GM21825 (cell line): ENCODE data around the gene ENTPD2.
"Not testable (repeated sequence)": the region's sequence is repeated elsewhere in the genome, so short reads cannot be mapped to it uniquely, and the experiment has no call there.

ENCODE experiments used
- ATAC-seq: cut with Tn5 transposase; IDR thresholded peaks from one replicate; pipeline ENCODE4 v1.9.1; 2021; ENCODE audit warnings: mild to moderate bottlenecking, moderate library complexity; ENCODE audit not compliant: unreplicated experiment

Gene ENTPD2

DNA sequence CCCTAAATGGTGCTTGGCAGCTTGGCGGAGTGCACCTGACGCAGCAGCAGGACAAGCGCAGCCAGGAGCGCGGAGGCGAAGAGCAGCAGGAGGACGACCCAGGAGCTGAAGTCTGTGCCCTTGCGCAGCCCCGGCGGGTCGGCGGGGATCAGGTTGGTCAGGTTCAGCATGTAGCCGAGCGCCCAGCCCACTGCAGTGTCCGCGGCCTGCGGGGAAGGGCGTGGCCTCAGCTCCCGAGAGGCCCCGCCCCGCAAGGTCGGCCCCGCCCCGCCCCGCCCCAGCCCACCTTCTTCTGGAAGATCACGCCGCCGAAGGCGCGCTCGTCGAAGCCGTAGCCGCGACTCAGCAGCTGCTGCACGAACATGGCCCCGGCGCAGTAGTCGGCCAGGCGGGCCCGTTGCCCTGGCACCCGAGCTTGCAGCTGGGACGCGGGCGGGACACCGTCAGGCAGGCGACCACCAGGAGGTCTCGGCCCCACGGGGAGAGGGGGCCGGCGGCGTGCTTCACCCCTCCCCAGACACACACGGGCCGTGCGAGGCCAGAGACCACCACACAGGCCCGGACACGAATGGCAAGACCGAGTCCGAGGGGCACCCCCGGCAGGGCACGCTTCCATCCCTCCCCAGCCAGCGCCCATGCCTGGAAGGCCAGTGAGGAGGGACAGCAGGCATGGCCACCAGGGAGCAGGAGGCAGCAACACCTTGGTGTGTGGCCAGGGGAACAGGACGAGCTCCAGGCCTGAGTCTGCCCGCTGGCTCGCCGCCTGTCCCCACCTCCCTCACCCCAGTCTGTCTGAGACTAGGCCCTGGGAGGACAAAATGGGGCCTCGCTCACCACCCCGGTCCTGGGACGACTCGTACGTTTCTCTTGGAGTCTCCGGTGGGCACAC, 5.0 kb downstream of the ENTPD2 start:
- ATAC-seq: no peak

GRCh38 chr9:137046088-137046787, 7.6 kb downstream of the ENTPD2 start, which contains the start of gene NPDC1:
Gene NPDC1, minus strand, starts transcription at chr9:137046177. Its CDS starts 188 bp downstream, at chr9:137045989.
- no peak for ATAC-seq

- ATAC-seq: no peak
Observed at GRCh38 chr9:137045294-137046087, 8.4 kb downstream of the ENTPD2 start.

GRCh38 chr9:137044502-137045177, 9.2 kb downstream of the ENTPD2 start:
- ATAC-seq: no peak

- no peak for ATAC-seq
Observed at GRCh38 chr9:137044037-137044436, 9.8 kb downstream of the ENTPD2 start.

DNA sequence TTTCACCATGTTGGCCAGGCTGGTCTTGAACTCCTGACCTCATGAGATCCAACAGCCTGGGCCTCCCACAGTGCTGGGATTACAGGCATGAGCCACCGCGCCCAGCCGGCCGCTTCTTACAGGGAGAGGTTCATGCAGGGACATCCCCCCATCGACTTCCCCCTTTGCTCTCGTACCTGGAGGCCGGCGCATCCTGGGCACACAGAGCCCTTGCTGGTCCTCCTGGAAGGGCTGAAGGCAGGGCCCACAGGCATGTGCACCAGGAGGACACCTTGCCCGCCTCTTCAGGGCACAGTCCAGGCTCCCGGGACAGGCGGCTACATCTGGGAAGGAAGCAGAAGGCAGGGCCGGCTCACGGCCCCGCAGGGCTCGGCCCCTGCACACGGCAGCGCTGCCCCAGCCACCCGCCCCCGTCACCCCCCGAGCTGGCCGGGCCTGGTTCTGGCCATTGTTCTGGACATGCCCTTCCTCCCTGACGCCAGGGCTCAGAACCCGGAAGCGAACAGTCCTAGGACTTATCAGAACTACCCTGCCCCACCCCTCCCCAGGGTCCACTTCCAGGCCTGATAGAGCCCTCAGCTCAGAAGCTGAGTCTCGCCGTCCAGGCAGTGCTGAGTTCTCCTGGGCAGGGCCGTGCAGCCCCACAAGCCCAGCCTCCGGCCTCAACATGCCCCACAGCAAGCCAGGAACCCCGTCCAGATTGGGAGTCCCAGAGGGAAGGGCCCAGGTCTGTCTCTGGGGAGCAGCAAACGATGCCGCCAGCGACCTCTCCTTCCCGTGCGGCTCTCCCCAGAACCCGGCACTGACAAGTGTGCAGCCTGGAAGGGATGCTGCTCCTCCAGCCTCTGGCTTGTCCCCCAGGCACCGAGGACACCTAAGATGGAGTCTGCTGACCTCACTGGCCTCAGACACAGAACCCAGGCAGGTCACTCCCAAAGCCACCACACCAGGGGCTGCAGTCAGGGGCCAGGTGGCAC, 10.8 kb downstream of the ENTPD2 start:
- ATAC-seq: no peak

GRCh38 chr9:137041124-137041523, 12.7 kb downstream of the ENTPD2 start:
- no peak for ATAC-seq

DNA sequence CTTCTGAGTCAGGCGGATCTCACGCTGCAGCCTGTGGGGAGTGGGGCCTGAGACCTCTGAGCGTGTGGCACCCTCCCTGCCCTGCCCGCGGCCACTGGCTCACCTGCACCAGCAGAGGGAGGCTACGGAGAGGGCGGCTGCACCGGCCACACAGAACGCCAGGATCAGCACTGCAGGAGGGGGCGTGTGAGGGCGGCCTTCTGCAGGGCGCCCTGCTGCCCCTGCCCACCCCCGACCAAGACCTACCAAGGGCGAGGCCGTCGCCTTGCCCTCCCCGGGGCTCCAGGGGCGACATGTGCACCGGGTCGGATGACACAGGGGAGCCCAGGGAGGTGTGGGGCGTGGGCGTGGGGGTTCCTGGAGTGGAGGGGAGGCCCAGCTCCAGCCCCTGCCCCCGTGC, 13.3 kb downstream of the ENTPD2 start:
- no peak for ATAC-seq

- no peak for ATAC-seq
Observed at GRCh38 chr9:137039611-137040366, 14.1 kb downstream of the ENTPD2 start.

- ATAC-seq: no peak
Observed at GRCh38 chr9:137038916-137039315, 14.9 kb downstream of the ENTPD2 start.

DNA sequence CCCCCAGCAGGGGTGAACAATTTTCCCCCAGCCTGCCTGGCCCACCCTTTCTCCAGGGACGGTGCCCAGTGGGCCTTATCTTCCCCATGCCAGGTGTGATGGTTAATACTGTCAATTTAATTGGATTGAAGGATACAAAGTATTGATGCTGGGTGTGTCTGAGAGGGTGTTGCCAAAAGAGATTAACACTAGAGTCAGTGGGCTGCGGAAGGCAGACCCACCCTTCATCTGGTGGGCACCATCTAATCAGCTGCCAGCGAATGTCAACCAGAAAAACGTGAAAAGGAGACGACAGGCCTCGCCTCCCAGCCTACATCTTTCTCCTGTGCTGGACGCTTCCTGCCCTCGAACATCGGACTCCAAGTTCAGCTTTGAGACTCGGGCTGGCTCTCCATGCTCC, 16.4 kb downstream of the ENTPD2 start:
- ATAC-seq: no peak

- ATAC-seq: no peak
Observed at GRCh38 chr9:137037035-137037434, 16.8 kb downstream of the ENTPD2 start.

- ATAC-seq: no peak
Observed at GRCh38 chr9:137035937-137036336, 17.9 kb downstream of the ENTPD2 start.

DNA sequence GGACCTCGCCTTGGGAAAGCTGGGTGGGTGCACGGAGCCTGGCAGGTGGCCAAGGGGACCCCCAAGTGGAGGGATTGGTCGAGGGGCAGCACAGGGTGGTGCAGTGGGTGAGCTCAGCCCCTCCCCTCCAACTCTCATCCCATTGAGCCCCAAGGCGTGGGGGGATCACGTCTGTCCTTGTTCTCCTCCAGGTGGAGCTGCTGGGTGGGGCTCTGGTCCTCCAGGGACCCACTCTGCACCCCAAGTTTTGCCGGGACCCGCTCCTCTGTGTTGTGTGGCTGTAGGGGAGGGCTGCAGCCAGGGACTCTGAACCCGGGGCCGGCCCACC, 18.4 kb downstream of the ENTPD2 start:
- ATAC-seq: no peak

DNA sequence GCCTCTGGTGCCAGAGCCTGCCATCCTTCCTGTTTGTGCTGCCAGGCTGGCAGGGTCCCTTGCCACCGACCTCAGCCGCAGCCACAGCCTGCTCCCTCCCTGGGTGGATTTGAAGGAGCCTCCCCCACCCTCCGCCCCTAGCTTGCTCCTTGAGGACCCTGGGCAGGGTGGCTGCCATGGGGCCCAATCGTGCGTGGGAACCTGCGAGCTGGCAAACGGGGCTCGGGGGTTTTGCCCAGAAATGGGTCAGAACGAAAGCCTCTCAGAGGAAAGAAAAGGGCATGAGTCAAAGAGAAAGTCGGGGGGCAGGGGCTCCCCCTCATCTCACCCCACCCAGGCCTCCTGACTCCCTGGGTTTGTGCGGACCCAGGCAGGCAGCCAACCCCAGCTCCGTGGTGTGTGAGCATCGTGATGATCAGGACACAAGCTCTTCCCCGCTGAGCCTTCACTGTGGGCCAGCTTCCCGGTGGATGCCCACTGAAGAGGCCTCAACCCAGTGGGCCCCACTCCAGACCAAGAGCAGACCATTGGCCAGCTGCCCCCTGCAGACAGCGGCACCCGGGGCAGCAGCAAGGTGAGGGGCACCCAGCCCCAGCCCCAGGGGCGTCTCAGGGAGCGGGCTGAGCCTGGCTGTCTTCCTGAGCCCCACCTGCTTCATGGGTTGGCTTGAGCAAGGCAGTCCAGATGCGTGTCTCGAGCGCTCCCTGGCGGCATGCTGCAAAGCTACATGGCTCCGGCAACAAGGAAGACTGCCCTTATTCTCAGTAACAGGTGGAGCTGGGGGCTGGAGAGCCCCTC, 19.0 kb downstream of the ENTPD2 start:
- no peak for ATAC-seq

DNA sequence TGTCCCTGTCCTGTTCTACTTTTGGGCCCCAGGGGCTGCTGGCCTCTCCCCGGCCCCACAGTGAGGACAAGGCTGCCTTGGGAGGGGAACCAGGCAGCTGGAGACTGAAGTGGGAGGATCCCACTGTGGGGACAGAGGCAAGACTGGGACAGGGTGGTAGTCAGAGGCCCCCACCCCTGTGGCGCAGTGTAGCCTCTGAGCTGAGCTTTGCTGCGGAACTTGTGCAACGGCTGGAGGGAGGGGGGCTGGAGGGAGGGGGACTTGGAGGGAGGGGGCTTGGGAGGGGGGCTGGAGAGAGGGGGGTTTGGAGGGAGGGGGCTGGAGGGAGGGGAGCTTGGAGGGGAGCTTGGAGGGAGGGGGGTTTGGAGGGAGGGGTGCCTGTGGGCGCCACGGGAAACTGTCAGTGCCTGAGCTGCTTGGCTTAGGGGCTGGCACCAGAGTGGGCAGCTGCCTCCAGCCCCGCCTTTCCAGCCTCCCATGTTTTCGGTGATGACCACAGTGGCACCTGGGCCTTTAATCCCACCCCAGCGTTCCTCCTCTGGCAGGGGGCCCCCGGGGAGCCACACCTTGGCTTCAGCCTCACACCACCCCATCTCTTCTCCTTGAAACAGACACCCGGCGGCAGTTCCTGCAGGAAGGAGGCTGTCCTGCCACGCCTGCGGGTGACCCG, 19.7 kb downstream of the ENTPD2 start:
- ATAC-seq: no peak

DNA sequence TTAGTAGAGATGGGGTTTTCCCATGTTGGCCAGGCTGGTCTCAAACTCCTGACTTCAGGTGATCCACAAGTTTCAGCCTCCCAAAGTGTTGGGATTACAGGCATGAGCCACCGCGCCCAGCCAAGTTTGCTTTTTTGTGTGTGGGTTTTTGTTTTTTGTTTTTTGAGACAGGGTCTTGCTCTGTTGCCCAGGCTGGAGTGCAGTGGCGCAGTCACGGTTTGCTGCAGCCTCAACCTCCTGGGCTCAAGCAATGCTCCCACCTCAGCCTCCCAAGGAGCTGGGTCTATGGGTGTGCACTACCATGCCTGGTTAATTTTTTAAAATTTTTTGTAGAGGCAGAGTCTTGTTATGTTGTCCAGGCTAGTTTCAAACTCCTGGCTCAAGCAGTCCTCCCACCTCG, 20.4 kb downstream of the ENTPD2 start:
- not testable (repeated sequence) for ATAC-seq

DNA sequence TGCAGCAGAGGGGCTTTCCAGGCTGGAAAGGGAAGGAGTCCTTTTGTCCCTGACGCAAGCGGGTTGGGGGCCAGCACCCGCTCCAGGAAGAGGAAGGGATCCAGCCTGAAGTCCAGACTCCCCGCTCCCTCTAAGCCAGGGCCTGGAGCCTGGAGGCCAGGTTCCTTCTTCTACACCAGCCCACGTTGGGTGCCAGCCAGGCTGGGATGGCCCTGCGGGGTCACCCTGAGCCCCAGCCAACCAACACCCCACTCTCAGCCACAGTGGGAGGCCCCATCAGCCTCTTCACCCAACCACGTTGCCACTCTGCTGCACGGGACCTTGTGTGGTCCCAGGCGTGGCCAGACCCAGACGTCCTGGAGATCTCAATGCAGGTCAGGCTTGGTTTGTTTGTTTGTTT, 21.0 kb downstream of the ENTPD2 start:
- no peak for ATAC-seq
